Sigmoid colon (tissue), 7 donors: Measurements from ENCODE around the gene MYADM. TPM values are rescaled to one million over a fixed set of nuclear protein-coding genes. Genes with fewer than 3 reads are reported as not detected.
"Not testable (repeated sequence)": the region's sequence is repeated elsewhere in the genome, so short reads cannot be mapped to it uniquely, and the experiment has no call there.

Experiments
- DNase-seq: peaks from one replicate; pipeline ENCODE4 v3.0.0-alpha.2; 2019
- H3K27ac ChIP-seq, 4 donors: fragments of 200-600 bp; sonication (generic); one replicate each; pipeline ENCODE4 v1.5.1; 2016 to 2019; ENCODE audit warnings: mild to moderate bottlenecking in 1 of 4
- H3K27me3 ChIP-seq, 3 donors: fragments of 200-600 bp; sonication (generic); one replicate each; pipeline ENCODE4 v1.5.1; 2019; ENCODE audit warnings: mild to moderate bottlenecking in 1 of 3
- H3K36me3 ChIP-seq, 4 donors: fragments of 200-600 bp; sonication (generic); one replicate each; pipeline ENCODE4 v1.5.1; 2016 to 2019
- H3K4me1 ChIP-seq, 4 donors: fragments of 200-600 bp; sonication (generic); one replicate each; pipeline ENCODE4 v1.5.1; 2017 to 2019
- H3K4me3 ChIP-seq, 4 donors: fragments of 200-600 bp; sonication (generic); one replicate each; pipeline ENCODE4 v1.5.1; 2017 to 2019; ENCODE audit warnings: mild to moderate bottlenecking in 2 of 4, moderate library complexity in 1 of 4
- H3K9me3 ChIP-seq, 4 donors: fragments of 200-600 bp in 3 of 4; sonication (generic) in 3 of 4; one replicate each; pipeline versions ENCODE4 v1.5.1 to v1.6.1; 2013 to 2019
- EP300 ChIP-seq, 4 donors: sonication (generic); formaldehyde crosslinking; IDR thresholded peaks; one replicate each; pipeline ENCODE4 v1.6.1; 2017; ENCODE audit warnings: antibody characterized with exemption in 4 of 4
- POLR2A ChIP-seq, 2 donors: fragments of 450-650 bp; IDR thresholded peaks; one replicate each; pipeline ENCODE4 v1.6.1; 2016; ENCODE audit warnings: antibody characterized with exemption in 2 of 2, mild to moderate bottlenecking in 2 of 2, moderate library complexity in 2 of 2
- POLR2AphosphoS5 ChIP-seq, 4 donors: sonication (generic); formaldehyde crosslinking; IDR thresholded peaks; one replicate each; pipeline ENCODE4 v1.6.1; 2017; ENCODE audit warnings: antibody characterized with exemption in 4 of 4
- WGBS, 2 donors: extraction: QIAGEN DNeasy Blood & Tissue Kit; methylation state at CpG; one replicate each; pipeline ENCODE4 v1.1.7; 2013; 5-methylcytosine and 5-hydroxymethylcytosine counted together
- intact Hi-C: fragments of 100-400 bp; cut with DNase I; formaldehyde crosslinking; loops from one replicate; pipeline ENCODE4 v1.15.1; 2023
- polyA plus RNA-seq, 3 donors: library from polyadenylated mRNA; stranded (reverse); fragments of 200-250 nt; gene quantifications; one replicate each; pipeline ENCODE4 v1.2.3, GENCODE V29; 2013
- total RNA-seq, 4 donors: library from RNA; depleted of rRNA; stranded (reverse); fragments of >200 nt; gene quantifications; one replicate each; pipeline ENCODE4 v1.1.0, GENCODE V29; 2016
- TF ChIP-seq, protein P1 (sequence below), 4 experiments: fragments of 450-650 bp in 3 of 4; fragments of 200-600 bp in 1 of 4; IDR thresholded peaks; one replicate each; pipeline ENCODE4 v1.5.1; 2016 to 2019; ENCODE audit warnings: antibody characterized with exemption in 4 of 4, mild to moderate bottlenecking in 3 of 4, moderate library complexity in 2 of 4
- donor health status: healthy with polysubstance abuse.
- donor health status: Bipolar disorder and iron deficiency.
- donor health status: healthy.

The MYADM gene
- total and polyA plus RNA-seq, 7 donors: 7.9 to 189 (median 65.5) TPM

DNA sequence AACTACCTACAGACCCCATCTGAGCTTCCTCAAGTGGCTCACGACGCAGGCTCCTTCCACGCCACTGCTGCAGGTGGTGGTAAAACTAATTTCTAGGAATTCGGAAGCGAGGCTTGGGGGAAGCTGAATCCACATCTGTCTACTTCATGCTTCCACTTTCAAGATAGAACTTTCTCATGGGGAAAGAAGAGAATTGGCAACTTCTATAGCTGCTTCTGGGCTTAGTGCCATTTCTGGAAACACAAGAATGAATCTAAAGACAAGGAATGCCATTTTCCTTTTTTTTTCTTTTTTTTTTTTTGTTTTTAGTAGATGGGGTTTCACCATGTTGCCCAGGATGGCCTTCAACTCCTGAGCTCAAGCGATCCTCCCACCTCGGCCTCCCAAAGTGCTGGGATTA, 40.8 kb upstream of the MYADM start:
- Histone ChIP-seq H3K27ac (no peak overlapping the region), H3K36me3 (no peaks in the 10 kb centered on the region), H3K4me1 (no peaks in the 10 kb centered on the region), H3K9me3 (no peaks in the 10 kb centered on the region), H3K4me3 (no peak overlapping the region), H3K27me3 (peaks cover 0 to 45% (median 12%) of the 10 kb centered on the region in 3 donors)
- intact Hi-C loops: no loop called here
- WGBS, 2 donors: 72 to 89% methylated on average over 7 of the region's 7 CpGs
- no peak for TF ChIP-seq EP300 (IDR thresholded peaks at IDR 0.05)
- TF ChIP-seq, protein P1, sequence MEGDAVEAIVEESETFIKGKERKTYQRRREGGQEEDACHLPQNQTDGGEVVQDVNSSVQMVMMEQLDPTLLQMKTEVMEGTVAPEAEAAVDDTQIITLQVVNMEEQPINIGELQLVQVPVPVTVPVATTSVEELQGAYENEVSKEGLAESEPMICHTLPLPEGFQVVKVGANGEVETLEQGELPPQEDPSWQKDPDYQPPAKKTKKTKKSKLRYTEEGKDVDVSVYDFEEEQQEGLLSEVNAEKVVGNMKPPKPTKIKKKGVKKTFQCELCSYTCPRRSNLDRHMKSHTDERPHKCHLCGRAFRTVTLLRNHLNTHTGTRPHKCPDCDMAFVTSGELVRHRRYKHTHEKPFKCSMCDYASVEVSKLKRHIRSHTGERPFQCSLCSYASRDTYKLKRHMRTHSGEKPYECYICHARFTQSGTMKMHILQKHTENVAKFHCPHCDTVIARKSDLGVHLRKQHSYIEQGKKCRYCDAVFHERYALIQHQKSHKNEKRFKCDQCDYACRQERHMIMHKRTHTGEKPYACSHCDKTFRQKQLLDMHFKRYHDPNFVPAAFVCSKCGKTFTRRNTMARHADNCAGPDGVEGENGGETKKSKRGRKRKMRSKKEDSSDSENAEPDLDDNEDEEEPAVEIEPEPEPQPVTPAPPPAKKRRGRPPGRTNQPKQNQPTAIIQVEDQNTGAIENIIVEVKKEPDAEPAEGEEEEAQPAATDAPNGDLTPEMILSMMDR (IDR thresholded peaks at IDR 0.05): no peak
- no peak for TF ChIP-seq POLR2A (IDR thresholded peaks at IDR 0.05)
- no peak for TF ChIP-seq POLR2AphosphoS5 (IDR thresholded peaks at IDR 0.05)
- no peak for DNase-seq

DNA sequence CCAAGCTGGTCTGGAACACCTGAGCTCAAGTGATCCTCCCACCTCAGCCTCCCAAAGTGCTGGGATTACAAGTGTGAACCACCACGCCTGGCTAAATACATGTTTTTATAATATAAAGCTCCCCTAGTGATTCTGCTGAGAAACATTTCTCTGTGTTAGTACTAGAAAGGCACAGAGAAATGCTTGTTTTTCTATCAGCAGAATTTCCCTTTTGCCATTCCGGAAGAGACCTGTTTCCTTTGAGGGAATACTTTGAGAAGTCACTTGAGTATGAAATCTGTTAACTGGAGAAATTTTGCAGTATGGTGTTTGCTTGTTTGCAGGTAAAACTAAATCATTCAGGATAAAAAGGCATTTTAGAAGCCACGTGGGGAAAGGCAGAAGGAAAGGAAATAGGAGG, 39.2 kb upstream of the MYADM start:
- Histone ChIP-seq H3K27me3 (peaks cover 0 to 56% (median 12%) of the 10 kb centered on the region in 3 donors), H3K4me3 (no peak overlapping the region), H3K9me3 (no peaks in the 10 kb centered on the region), H3K4me1 (no peaks in the 10 kb centered on the region), H3K27ac (no peak overlapping the region), H3K36me3 (no peaks in the 10 kb centered on the region)
- DNase-seq: no peak
- intact Hi-C loops: no loop called here
- WGBS, 2 donors: 53 to 61% methylated on average over 3 of the region's 3 CpGs
- TF ChIP-seq, protein P1 (IDR thresholded peaks at IDR 0.05): no peak
- TF ChIP-seq EP300 (IDR thresholded peaks at IDR 0.05) (no peak), POLR2A (IDR thresholded peaks at IDR 0.05) (no peak), POLR2AphosphoS5 (IDR thresholded peaks at IDR 0.05) (no peak)

DNA sequence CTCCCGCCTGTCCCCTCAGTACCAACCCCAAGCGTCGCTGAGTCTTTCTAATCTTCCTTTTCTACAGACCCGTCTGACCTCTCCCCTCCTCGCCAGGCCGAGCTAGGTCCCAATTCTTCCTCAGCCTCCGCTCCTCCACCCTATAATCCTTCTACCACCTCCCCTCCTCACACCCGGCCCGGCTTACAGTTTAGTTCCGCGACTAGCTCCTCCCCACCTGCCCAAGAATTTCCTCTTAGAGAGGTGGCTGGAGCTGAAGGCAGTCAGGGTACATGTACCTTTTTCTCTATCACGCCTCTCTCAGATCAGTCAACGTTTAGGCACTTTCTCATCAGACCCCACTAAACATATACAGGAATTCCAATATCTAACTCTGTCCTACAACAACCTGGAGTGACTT, 34.8 kb upstream of the MYADM start:
- WGBS, 2 donors: 9 to 12% methylated on average over 10 of the region's 13 CpGs
- H3K27me3 ChIP-seq: peaks cover 0 to 45% (median 6%) of the 10 kb centered on the region in 3 donors
- H3K4me3 ChIP-seq, H3K4me1 ChIP-seq, intact Hi-C loops, H3K9me3 ChIP-seq, DNase-seq, H3K27ac ChIP-seq, H3K36me3 ChIP-seq: not testable (repeated sequence)

DNA sequence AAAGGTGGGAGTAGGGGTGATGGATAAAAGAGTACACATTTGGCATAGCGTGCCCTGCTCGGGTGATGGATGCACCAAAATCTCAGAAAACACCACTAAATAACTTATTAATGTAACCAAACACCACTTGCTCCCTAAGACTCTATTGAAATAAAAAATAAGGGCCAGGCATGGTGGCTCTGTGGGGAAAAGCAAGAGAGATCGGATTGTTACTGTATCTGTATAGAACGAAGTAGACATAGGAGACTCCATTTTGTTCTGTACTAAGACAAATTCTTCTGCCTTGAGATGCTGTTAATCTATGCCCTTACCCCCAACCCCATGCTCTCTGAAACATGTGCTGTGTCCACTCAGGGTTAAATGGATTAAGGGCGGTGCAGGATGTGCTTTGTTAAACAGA, 29.2 kb upstream of the MYADM start:
- H3K4me3 ChIP-seq, H3K36me3 ChIP-seq, H3K27ac ChIP-seq, H3K4me1 ChIP-seq, intact Hi-C loops, DNase-seq, H3K9me3 ChIP-seq: not testable (repeated sequence)
- 74 to 84% methylated on average over 5 of the region's 5 CpGs for WGBS, 2 donors
- peaks cover 0 to 23% (median 0%) of the 10 kb centered on the region in 3 donors for H3K27me3 ChIP-seq

DNA sequence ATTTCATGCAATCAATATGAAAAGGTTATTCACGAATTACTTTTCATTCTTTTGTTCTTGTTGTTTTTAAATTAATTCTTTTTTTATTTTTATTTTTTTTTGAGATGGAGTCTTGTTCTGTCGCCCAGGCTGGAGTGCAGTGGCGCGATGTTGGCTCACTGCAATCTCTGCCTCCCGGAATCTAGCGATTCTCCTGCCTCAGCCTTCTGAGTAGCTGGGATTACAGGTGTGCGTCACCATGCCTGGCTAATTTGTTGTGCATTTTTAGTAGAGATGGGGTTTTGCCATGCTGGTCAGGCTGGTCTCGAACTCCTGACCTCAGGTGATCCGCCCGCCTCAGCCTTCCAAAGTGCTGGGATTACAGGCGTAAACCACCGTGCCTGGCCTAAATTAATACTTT, 27.4 kb upstream of the MYADM start:
- not testable (repeated sequence) for H3K27ac ChIP-seq, DNase-seq, H3K4me3 ChIP-seq, H3K36me3 ChIP-seq, H3K9me3 ChIP-seq, H3K4me1 ChIP-seq
- peaks cover 0 to 17% (median 0%) of the 10 kb centered on the region in 3 donors for H3K27me3 ChIP-seq
- intact Hi-C loops: loop anchor here (5.0 kb wide), 1 partner anchor 262 kb away; the partner anchor contains the start of genes NDUFA3 and OSCAR
- WGBS, 2 donors: 91 to 95% methylated on average over 12 of the region's 12 CpGs

DNA sequence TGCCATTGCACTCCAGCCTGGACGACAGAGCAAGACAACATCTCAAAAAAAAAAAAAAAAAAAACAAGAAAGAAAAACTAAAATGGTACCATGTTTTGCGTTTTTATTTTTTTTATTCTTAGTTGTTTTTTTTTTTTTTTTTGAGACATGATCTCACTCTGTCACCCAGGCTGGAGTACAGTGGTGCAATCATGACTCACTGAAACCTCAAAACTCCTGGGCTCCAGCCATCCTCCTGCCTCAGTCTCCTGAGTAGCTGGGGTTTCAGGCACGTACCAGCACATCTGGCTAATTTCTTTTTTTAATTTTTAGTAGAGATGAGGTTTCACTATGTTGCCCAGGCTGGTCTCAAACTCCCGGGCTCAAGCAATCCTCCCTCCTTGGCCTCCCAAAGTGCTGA, 26.8 kb upstream of the MYADM start:
- H3K27ac ChIP-seq, H3K4me1 ChIP-seq, H3K36me3 ChIP-seq, H3K4me3 ChIP-seq, H3K9me3 ChIP-seq, DNase-seq: not testable (repeated sequence)
- H3K27me3 ChIP-seq: peaks cover 0 to 17% (median 0%) of the 10 kb centered on the region in 3 donors
- 78 to 90% methylated on average over 4 of the region's 4 CpGs for WGBS, 2 donors
- intact Hi-C loops: loop anchor here (5.0 kb wide), 1 partner anchor 261 kb away; the partner anchor contains the start of genes NDUFA3 and OSCAR

DNA sequence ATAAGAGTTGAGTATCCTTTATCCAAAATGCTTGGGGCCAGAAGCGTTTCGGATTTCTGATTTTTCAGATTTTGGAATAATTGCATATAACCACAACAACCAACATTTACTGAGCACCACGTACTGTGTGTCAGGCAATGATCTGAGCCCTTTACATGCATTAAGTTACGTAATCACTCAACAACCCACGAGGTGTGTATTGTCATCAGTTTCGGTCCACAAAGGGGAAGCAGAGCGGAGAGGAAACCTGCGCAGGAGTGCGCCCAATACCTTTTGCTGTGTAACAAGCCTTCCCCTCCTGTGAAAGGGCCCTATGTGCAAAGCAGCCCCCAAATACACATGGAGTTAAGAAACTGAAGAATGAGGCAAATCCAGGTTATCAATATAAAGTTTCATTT, 22.8 kb upstream of the MYADM start:
- Histone ChIP-seq H3K4me3 (no peak overlapping the region), H3K27ac (no peak overlapping the region), H3K9me3 (no peaks in the 10 kb centered on the region), H3K36me3 (no peaks in the 10 kb centered on the region), H3K27me3 (peaks cover 0 to 17% (median 0%) of the 10 kb centered on the region in 3 donors), H3K4me1 (peaks cover 0 to 8% (median 3%) of the 10 kb centered on the region in 4 donors)
- TF ChIP-seq EP300 (IDR thresholded peaks at IDR 0.05): no peak
- TF ChIP-seq POLR2A (IDR thresholded peaks at IDR 0.05): no peak
- TF ChIP-seq, protein P1 (IDR thresholded peaks at IDR 0.05): no peak
- DNase-seq: no peak
- intact Hi-C loops: loop anchor here (5.0 kb wide), 1 partner anchor 257 kb away; the partner anchor contains the start of genes NDUFA3 and OSCAR
- WGBS, 2 donors: 78 to 82% methylated on average over 9 of the region's 9 CpGs
